IMR-90 (cell line): Measurements from ENCODE around the gene GFAP. TPM values are rescaled to one million over a fixed set of nuclear protein-coding genes. Genes with fewer than 3 reads are reported as not detected.
A peak's percentile ranks its signal among the peaks of the same experiment; 100 is the strongest.

Experiments
- ATAC-seq: fragments of 200-7000 bp; cut with Tn5 transposase; 2 replicates; pipeline ENCODE4 v1.9.1; 2020; ENCODE audit warnings: low read depth, mild to moderate bottlenecking, moderate library complexity
- BruUV-seq: library from RNA; stranded (reverse); fragments of 400-500 nt; replicated peaks from 2 replicates; lab custom pipeline; 2021; lab: Mats Ljungman, UMichigan
- CTCF ChIA-PET: fragments of 300-600 bp; formaldehyde crosslinking; extraction: SDS; loops from one replicate; lab custom pipeline; 2021; ENCODE audit warnings: antibody characterized with exemption; lab: Yijun Ruan, JAX
- POLR2A ChIA-PET: fragments of 300-600 bp; sonication (Branson Sonifier 250); formaldehyde crosslinking; loops from one replicate; lab custom pipeline; 2022; ENCODE audit warnings: antibody characterized with exemption; ENCODE audit not compliant: unreplicated experiment; lab: Charles Lee
- DNase-seq: peaks from one replicate; pipeline ENCODE4 v3.0.0; 2013
- H2AFZ ChIP-seq: replicated peaks from 2 replicates; pipeline ENCODE3; 2013; ENCODE audit warnings: low read length, mild to moderate bottlenecking; ENCODE audit not compliant: poor library complexity
- H2AK5ac ChIP-seq: 2 replicates; pipeline ENCODE4 v1.6.1; 2013; ENCODE audit warnings: low read depth, low read length, inconsistent platforms
- H2AK9ac ChIP-seq: replicated peaks from 2 replicates; pipeline ENCODE3; 2013; ENCODE audit warnings: mild to moderate bottlenecking, low read depth, low read length, moderate library complexity; ENCODE audit not compliant: poor library complexity
- H2BK120ac ChIP-seq: 2 replicates; pipeline ENCODE4 v1.6.1; 2013; ENCODE audit warnings: low read depth, low read length, inconsistent platforms
- H2BK15ac ChIP-seq: 3 replicates; pipeline ENCODE4 v1.6.1; 2013; ENCODE audit warnings: low read depth, low read length, inconsistent platforms
- H2BK20ac ChIP-seq: 2 replicates; pipeline ENCODE4 v1.6.1; 2013; ENCODE audit warnings: low read depth, mild to moderate bottlenecking, inconsistent platforms, low read length, moderate library complexity
- H2BK5ac ChIP-seq: 2 replicates; pipeline ENCODE4 v1.6.1; 2013; ENCODE audit warnings: mild to moderate bottlenecking, low read depth, low read length, inconsistent platforms; ENCODE audit not compliant: poor library complexity, severe bottlenecking
- H3K14ac ChIP-seq: replicated peaks from 2 replicates; pipeline ENCODE4 v1.6.1; 2013; ENCODE audit warnings: low read depth, low read length, inconsistent platforms
- H3K18ac ChIP-seq: 2 replicates; pipeline ENCODE4 v1.6.1; 2013; ENCODE audit warnings: low read depth, low read length, control low read depth
- H3K23ac ChIP-seq: 2 replicates; pipeline ENCODE4 v1.6.1; 2013; ENCODE audit warnings: low read depth, low read length, inconsistent platforms
- H3K27ac ChIP-seq: 2 replicates; pipeline ENCODE4 v1.5.1; 2013; ENCODE audit warnings: mild to moderate bottlenecking, control low read depth, low read length; ENCODE audit not compliant: insufficient read depth
- H3K27me3 ChIP-seq: 2 replicates; pipeline ENCODE4 v1.6.1; 2013; ENCODE audit warnings: low read length; ENCODE audit not compliant: control insufficient read depth, insufficient read depth
- H3K36me3 ChIP-seq: 2 replicates; pipeline ENCODE4 v1.6.1; 2013; ENCODE audit warnings: low read length, mixed read lengths; ENCODE audit not compliant: control insufficient read depth, insufficient read depth
- H3K4ac ChIP-seq: 2 replicates; pipeline ENCODE4 v1.6.1; 2013; ENCODE audit warnings: low read depth, low read length, inconsistent platforms
- H3K4me1 ChIP-seq: 2 replicates; pipeline ENCODE4 v1.6.1; 2013; ENCODE audit warnings: low read length, mixed read lengths; ENCODE audit not compliant: control insufficient read depth, insufficient read depth
- H3K4me2 ChIP-seq: 2 replicates; pipeline ENCODE4 v1.6.1; 2013; ENCODE audit warnings: low read depth, mild to moderate bottlenecking, control low read depth, low read length, moderate library complexity
- H3K4me3 ChIP-seq: 2 replicates; pipeline ENCODE4 v1.5.1; 2013; ENCODE audit warnings: low read depth, mild to moderate bottlenecking, control low read depth, low read length, moderate library complexity; ENCODE audit not compliant: insufficient read depth
- H3K56ac ChIP-seq: 2 replicates; pipeline ENCODE4 v1.6.1; 2013; ENCODE audit warnings: low read length, inconsistent platforms; ENCODE audit not compliant: insufficient read depth; ENCODE audit errors: extremely low read depth
- H3K79me1 ChIP-seq, 2 experiments: 2 replicates each; pipeline ENCODE4 v1.6.1; 2013; ENCODE audit warnings: low read length in 2 of 2, inconsistent platforms in 1 of 2, low read depth in 1 of 2
- H3K9ac ChIP-seq: 2 replicates; pipeline ENCODE4 v1.6.1; 2013; ENCODE audit warnings: low read depth, low read length, control low read depth
- H3K9me1 ChIP-seq: 2 replicates; pipeline ENCODE4 v1.6.1; 2013; ENCODE audit warnings: low read length, inconsistent platforms; ENCODE audit not compliant: insufficient read depth
- H3K9me3 ChIP-seq: 2 replicates; pipeline ENCODE4 v1.6.1; 2013; ENCODE audit warnings: low read length; ENCODE audit not compliant: control insufficient read depth, insufficient read depth
- H4K20me1 ChIP-seq: 2 replicates; pipeline ENCODE4 v1.6.1; 2013; ENCODE audit warnings: low read length, inconsistent platforms; ENCODE audit not compliant: insufficient read depth
- H4K5ac ChIP-seq: 2 replicates; pipeline ENCODE4 v1.6.1; 2013; ENCODE audit warnings: mild to moderate bottlenecking, low read depth, low read length, control low read depth
- H4K8ac ChIP-seq, 2 experiments: 2 replicates each; pipeline ENCODE4 v1.6.1; 2013; ENCODE audit warnings: low read depth in 2 of 2, low read length in 2 of 2, control low read depth in 1 of 2, inconsistent platforms in 1 of 2
- H4K91ac ChIP-seq: 2 replicates; pipeline ENCODE4 v1.6.1; 2013; ENCODE audit warnings: low read depth, low read length, inconsistent platforms; ENCODE audit not compliant: insufficient read depth
- BHLHE40 ChIP-seq: fragments of 150-350 bp; IDR thresholded peaks from 2 replicates; pipeline ENCODE4 v1.6.1; 2016; ENCODE audit warnings: mild to moderate bottlenecking, low read depth, low read length
- CTCF ChIP-seq: conservative IDR thresholded peaks from 2 replicates; pipeline ENCODE4 v1.5.1; 2012; ENCODE audit warnings: mild to moderate bottlenecking, low read depth, low read length, improper control_type of control experiment
- FOS ChIP-seq: fragments of 150-350 bp; IDR thresholded peaks from 2 replicates; pipeline ENCODE4 v1.6.1; 2016; ENCODE audit warnings: low read depth, low read length
- RAD21 ChIP-seq: IDR thresholded peaks from 2 replicates; pipeline ENCODE4 v1.6.1; 2012; ENCODE audit warnings: low read length, improper control_type of control experiment
- WGBS, 2 experiments: methylation state at CpG; one replicate each; pipeline versions ENCODE4 v1.1.5 to v1.1.7; 2013; ENCODE audit warnings: missing lambda C conversion rate in 2 of 2; ENCODE audit not compliant: insufficient read length in 1 of 2; ENCODE audit errors: extremely low coverage in 2 of 2; 5-methylcytosine and 5-hydroxymethylcytosine counted together
- dilution Hi-C: fragments of 300-500 bp; cut with HindIII; formaldehyde crosslinking; loops from one replicate; pipeline ENCODE4 v1.14.3; 2018; ENCODE audit warnings: low sequenced_read_pairs; ENCODE audit not compliant: unreplicated experiment
- in situ Hi-C: fragments of 300-500 bp; cut with MboI; formaldehyde crosslinking; loops from 3 replicates; pipeline ENCODE4 v1.14.3; 2019; ENCODE audit warnings: low sequenced_read_pairs, inconsistent platforms, mixed read lengths
- intact Hi-C: fragments of 100-400 bp; cut with micrococcal nuclease; formaldehyde crosslinking; loops from 2 replicates; pipeline ENCODE4 v1.10.0; 2022
- polyA plus RNA-seq, 3 experiments: library from polyadenylated mRNA; depleted of rRNA; stranded (reverse); fragments of >200 nt; gene quantifications; 2 replicates each; pipeline ENCODE4 v1.2.3, GENCODE V29; 2012; ENCODE audit warnings: low replicate concordance in 1 of 3
- total RNA-seq: library from RNA; depleted of rRNA; stranded (reverse); fragments of >200 nt; gene quantifications from 2 replicates; pipeline ENCODE4 v1.2.3, GENCODE V29; 2012

Gene GFAP
- total and polyA plus RNA-seq, 2 of the 4 experiments (the other 2 are of a cell fraction): 0.18 to 0.19 TPM

- no TSS peak for BruUV-seq
- Histone ChIP-seq H3K4me3 (no peak overlapping the region), H3K27ac (no peak overlapping the region)
Measured at GRCh38 chr17:44910231-44911106, 4.8 kb downstream of the GFAP start.

More at GRCh38 chr17:44910231-44911106, 4.8 kb downstream of the GFAP start:
- peak overlapping the region; percentile 57; the same call in 2 of the 3 replicates for H2BK15ac ChIP-seq
- H3K4me2 ChIP-seq: no peak overlapping the region
- H3K18ac ChIP-seq: no peak overlapping the region
- 100% methylated on average over 1 of the region's 13 CpGs; no CpG with 5 or more reads in 1 of the 2 experiments for WGBS, 2 experiments
- no peak overlapping the region for H3K23ac ChIP-seq
- peaks cover 15% of the 10 kb centered on the region for H3K4me1 ChIP-seq
- no peak overlapping the region for H2BK5ac ChIP-seq
- peaks cover 27% of the 10 kb centered on the region for H3K9me1 ChIP-seq
- no peaks in the 10 kb centered on the region; the same call in 1 of the 2 replicates for H4K20me1 ChIP-seq
- in situ Hi-C loops: loop anchor here (5.0 kb wide), 1 partner anchor 102 kb away; no protein-coding TSS in a partner anchor
- H3K14ac ChIP-seq: 0 out of 2 replicates have a peak overlapping the region, but pooled peaks have one; percentile 3
- dilution Hi-C loops: no loop called here
- H4K8ac ChIP-seq: peak overlapping the region; percentile 6 to 82; a peak in 1 of 4 replicates
- DNase-seq (no peak), ATAC-seq (no peak)
- H2BK20ac ChIP-seq: 0 out of 2 replicates have a peak overlapping the region, but pooled peaks have one; percentile 60
- no peak overlapping the region for H3K9ac ChIP-seq
- no peaks in the 10 kb centered on the region for H3K36me3 ChIP-seq
- no peak overlapping the region for H4K5ac ChIP-seq
- TF ChIP-seq FOS (no peak), RAD21 (no peak), BHLHE40 (no peak), CTCF (no peak)
- POLR2A ChIA-PET: interaction anchor here (0.6 kb wide), 1 partner anchor 39 kb away, joined by 3 read pairs; no protein-coding TSS in a partner anchor
- H2BK120ac ChIP-seq: peak overlapping the region; percentile 78
- H4K91ac ChIP-seq: peak overlapping the region; percentile 62; the same call in 1 of the 2 replicates
- H2AK9ac ChIP-seq: peak overlapping the region; percentile 93
- H3K4ac ChIP-seq: peak overlapping the region; percentile 82
- H3K9me3 ChIP-seq: no peaks in the 10 kb centered on the region
- CTCF ChIA-PET: interaction anchor here (0.9 to 1.0 kb wide), 2 partner anchors 112 to 189 kb away, joined by 3 read pairs; no protein-coding TSS in a partner anchor
- peaks cover 9% of the 10 kb centered on the region; the same call in 1 of the 2 replicates for H3K27me3 ChIP-seq
- H2AFZ ChIP-seq: peak overlapping the region; percentile 83
- H3K79me1 ChIP-seq: peaks cover 0 to 12% of the 10 kb centered on the region in 2 experiments; a peak in 2 of 4 replicates
- peak overlapping the region; percentile 89 for H2AK5ac ChIP-seq
- H3K56ac ChIP-seq: no peak overlapping the region
- intact Hi-C loops: no loop called here
